Testis (tissue), 2 donors: ENCODE results near the gene LYRM4.

ENCODE experiments used
- POLR2A ChIP-seq: fragments of 450-650 bp; IDR thresholded peaks from one replicate; pipeline ENCODE4 v1.6.1; 2017; ENCODE audit warnings: antibody characterized with exemption, mild to moderate bottlenecking, moderate library complexity
- TF ChIP-seq, protein P1 (sequence below), 3 experiments: fragments of 450-650 bp in 2 of 3; fragments of 200-600 bp in 1 of 3; sonication (generic) in 1 of 3; IDR thresholded peaks; one replicate each; pipeline ENCODE4 v1.5.1; 2016 to 2019; ENCODE audit warnings: antibody characterized with exemption in 3 of 3, mild to moderate bottlenecking in 2 of 3, moderate library complexity in 1 of 3

- TF ChIP-seq, protein P1, sequence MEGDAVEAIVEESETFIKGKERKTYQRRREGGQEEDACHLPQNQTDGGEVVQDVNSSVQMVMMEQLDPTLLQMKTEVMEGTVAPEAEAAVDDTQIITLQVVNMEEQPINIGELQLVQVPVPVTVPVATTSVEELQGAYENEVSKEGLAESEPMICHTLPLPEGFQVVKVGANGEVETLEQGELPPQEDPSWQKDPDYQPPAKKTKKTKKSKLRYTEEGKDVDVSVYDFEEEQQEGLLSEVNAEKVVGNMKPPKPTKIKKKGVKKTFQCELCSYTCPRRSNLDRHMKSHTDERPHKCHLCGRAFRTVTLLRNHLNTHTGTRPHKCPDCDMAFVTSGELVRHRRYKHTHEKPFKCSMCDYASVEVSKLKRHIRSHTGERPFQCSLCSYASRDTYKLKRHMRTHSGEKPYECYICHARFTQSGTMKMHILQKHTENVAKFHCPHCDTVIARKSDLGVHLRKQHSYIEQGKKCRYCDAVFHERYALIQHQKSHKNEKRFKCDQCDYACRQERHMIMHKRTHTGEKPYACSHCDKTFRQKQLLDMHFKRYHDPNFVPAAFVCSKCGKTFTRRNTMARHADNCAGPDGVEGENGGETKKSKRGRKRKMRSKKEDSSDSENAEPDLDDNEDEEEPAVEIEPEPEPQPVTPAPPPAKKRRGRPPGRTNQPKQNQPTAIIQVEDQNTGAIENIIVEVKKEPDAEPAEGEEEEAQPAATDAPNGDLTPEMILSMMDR (IDR thresholded peaks at IDR 0.05) = no peak
- TF ChIP-seq POLR2A = no peak
Measured at GRCh38 chr6:5190507-5190906, 70.2 kb downstream of the LYRM4 start.
